ENCODE data around the gene SLCO6A1. TPM values are rescaled to one million over a fixed set of nuclear protein-coding genes. Genes with fewer than 3 reads are reported as not detected.
"Not testable (repeated sequence)": the region's sequence is repeated elsewhere in the genome, so short reads cannot be mapped to it uniquely, and the experiment has no call there.

Gene SLCO6A1
- total RNA-seq (2014; rRNA removed; shearing (Covaris generic)), result not detected in 2 replicates

- DNase-seq (ENCODE audit: low read depth), result no peak
These were observed at the start of gene SLCO6A1 for GRCh38 chr5:102498271-102499034. TSS of gene SLCO6A1 (minus strand) at chr5:102499001. CDS start at chr5:102498844, 157 bp downstream.

- no peak for DNase-seq (ENCODE audit: low read depth)
These were observed 48.6 kb upstream of the SLCO6A1 start for GRCh38 chr5:102547141-102548035.

GRCh38 chr5:102545175-102545574 lies 46.4 kb upstream of the SLCO6A1 start:
- peak; percentile 8 for DNase-seq (ENCODE audit: low read depth)

GRCh38 chr5:102542057-102542456 lies 43.3 kb upstream of the SLCO6A1 start:
- no peak for DNase-seq (ENCODE audit: low read depth)

- DNase-seq (ENCODE audit: low read depth), result no peak
These were observed 41.4 kb upstream of the SLCO6A1 start for GRCh38 chr5:102539996-102540728.

GRCh38 chr5:102539562-102539961 lies 40.8 kb upstream of the SLCO6A1 start:
- peak; percentile 8 for DNase-seq (ENCODE audit: low read depth)

- peak; percentile 3 for DNase-seq (ENCODE audit: low read depth)
These were observed 38.2 kb upstream of the SLCO6A1 start for GRCh38 chr5:102537011-102537410.

GRCh38 chr5:102536323-102536928 lies 37.6 kb upstream of the SLCO6A1 start:
- DNase-seq (ENCODE audit: low read depth), result peak; percentile 18

- no peak for DNase-seq (ENCODE audit: low read depth)
These were observed 33.3 kb upstream of the SLCO6A1 start for GRCh38 chr5:102532123-102532522.

- no peak for DNase-seq (ENCODE audit: low read depth)
These were observed 32.7 kb upstream of the SLCO6A1 start for GRCh38 chr5:102531506-102531905.

GRCh38 chr5:102529447-102529846 lies 30.6 kb upstream of the SLCO6A1 start:
- no peak for DNase-seq (ENCODE audit: low read depth)

GRCh38 chr5:102529031-102529430 lies 30.2 kb upstream of the SLCO6A1 start:
- DNase-seq (ENCODE audit: low read depth), result no peak

GRCh38 chr5:102528600-102528999 lies 29.8 kb upstream of the SLCO6A1 start:
- DNase-seq (ENCODE audit: low read depth), result no peak

GRCh38 chr5:102527547-102527946 lies 28.7 kb upstream of the SLCO6A1 start:
- DNase-seq (ENCODE audit: low read depth), result no peak

- no peak for DNase-seq (ENCODE audit: low read depth)
These were observed 24.9 kb upstream of the SLCO6A1 start for GRCh38 chr5:102523541-102524175.

GRCh38 chr5:102511666-102512065 lies 12.9 kb upstream of the SLCO6A1 start:
- peak; percentile 77 for DNase-seq (ENCODE audit: low read depth)

- DNase-seq (ENCODE audit: low read depth), result not testable (repeated sequence)
These were observed 7.4 kb downstream of the SLCO6A1 start for GRCh38 chr5:102491261-102491914.

- peak; percentile 9 for DNase-seq (ENCODE audit: low read depth)
These were observed 15.1 kb downstream of the SLCO6A1 start for GRCh38 chr5:102483736-102484135.

GRCh38 chr5:102481054-102481715 lies 17.6 kb downstream of the SLCO6A1 start:
- peak; percentile 25 for DNase-seq (ENCODE audit: low read depth)

- peak; percentile 48 for DNase-seq (ENCODE audit: low read depth)
These were observed 45.1 kb downstream of the SLCO6A1 start for GRCh38 chr5:102453716-102454115.
